T-cell (primary cell): ENCODE data around the gene SMARCA4. TPM values are rescaled to one million over a fixed set of nuclear protein-coding genes. Genes with fewer than 3 reads are reported as not detected.
"Not testable (repeated sequence)": the region's sequence is repeated elsewhere in the genome, so short reads cannot be mapped to it uniquely, and the experiment has no call there.

Experiments used
- ATAC-seq, 4 experiments: fragments of 200-7000 bp in 3 of 4; fragments of 150-1000 bp in 1 of 4; cut with Tn5 transposase; replicated peaks in 1 of 4; 1 replicate in 3 of 4; 2 replicates in 1 of 4; pipeline ENCODE4 v1.10.0; 2021; ENCODE audit warnings: moderate library complexity in 3 of 4, mild to moderate bottlenecking in 2 of 4, moderate number of reproducible peaks in 1 of 4
- CTCF ChIA-PET, 2 donors: fragments of 300-600 bp; sonication (Branson Sonifier 250); formaldehyde crosslinking; loops; one replicate each; lab custom pipeline; 2022; ENCODE audit warnings: antibody characterized with exemption in 2 of 2; lab: Charles Lee
- POLR2A ChIA-PET, 2 donors: fragments of 300-600 bp; sonication (Branson Sonifier 250); formaldehyde crosslinking; loops; one replicate each; lab custom pipeline; 2022; ENCODE audit warnings: antibody characterized with exemption in 2 of 2; lab: Charles Lee
- DNase-seq, 35 experiments: peaks; one replicate each; pipeline versions ENCODE4 v3.0.0 to v3.0.0-alpha.2; 2013 to 2023
- H3K27ac ChIP-seq: one replicate; pipeline ENCODE4 v1.5.1; 2013; ENCODE audit warnings: low read length
- H3K27me3 ChIP-seq, 2 experiments: replicated peaks in 1 of 2; 1 replicate in 1 of 2; 2 replicates in 1 of 2; pipeline versions ENCODE4 v1.6.1 to v1.7.0; 2013; ENCODE audit warnings: low read length in 1 of 2, mixed read lengths in 1 of 2; ENCODE audit not compliant: control insufficient read depth in 2 of 2, insufficient read depth in 2 of 2; ENCODE audit errors: extremely low read depth in 1 of 2
- H3K36me3 ChIP-seq, 2 donors: 1 replicate in 1 of 2; 2 replicates in 1 of 2; pipeline versions ENCODE4 v1.6.1 to v1.7.0; 2013; ENCODE audit warnings: low read length in 1 of 2; ENCODE audit not compliant: control insufficient read depth in 2 of 2, insufficient read depth in 1 of 2; ENCODE audit errors: extremely low read depth in 1 of 2
- H3K4me1 ChIP-seq, 2 experiments: 1 replicate in 1 of 2; 2 replicates in 1 of 2; pipeline versions ENCODE4 v1.6.1 to v1.7.0; 2013; ENCODE audit warnings: low read length in 2 of 2, mixed read lengths in 1 of 2; ENCODE audit not compliant: insufficient read depth in 2 of 2, control insufficient read depth in 1 of 2; ENCODE audit errors: extremely low read depth in 1 of 2
- H3K4me3 ChIP-seq, 2 donors: 1 replicate in 1 of 2; 2 replicates in 1 of 2; pipeline versions ENCODE4 v1.5.1 to v1.7.0; 2013; ENCODE audit warnings: mild to moderate bottlenecking in 2 of 2, low read length in 1 of 2, moderate library complexity in 1 of 2; ENCODE audit not compliant: control insufficient read depth in 1 of 2; ENCODE audit errors: extremely low read depth in 1 of 2
- H3K9me3 ChIP-seq: 2 replicates; pipeline ENCODE4 v1.7.0; 2013
- H3K27ac Mint-ChIP-seq, 2 donors: one replicate each; pipeline ENCODE4 v1.8.0; 2020 to 2021; ENCODE audit warnings: mild to moderate bottlenecking in 2 of 2, mixed read lengths in 2 of 2
- H3K27me3 Mint-ChIP-seq, 2 donors: one replicate each; pipeline ENCODE4 v1.8.0; 2021 to 2022; ENCODE audit warnings: mixed read lengths in 2 of 2
- H3K36me3 Mint-ChIP-seq: one replicate; pipeline ENCODE4 v1.8.0; 2021; ENCODE audit warnings: mixed read lengths
- H3K4me1 Mint-ChIP-seq, 3 donors: one replicate each; pipeline ENCODE4 v1.8.0; 2020 to 2022; ENCODE audit warnings: mixed read lengths in 3 of 3, mild to moderate bottlenecking in 1 of 3
- H3K4me3 Mint-ChIP-seq, 3 donors: one replicate each; pipeline ENCODE4 v1.8.0; 2020 to 2022; ENCODE audit warnings: mild to moderate bottlenecking in 3 of 3, mixed read lengths in 3 of 3, moderate library complexity in 3 of 3
- H3K9me3 Mint-ChIP-seq, 3 donors: one replicate each; pipeline ENCODE4 v1.8.0; 2020 to 2022; ENCODE audit warnings: mixed read lengths in 3 of 3
- WGBS: methylation state at CpG from one replicate; pipeline ENCODE4 v1.1.5; 2013; ENCODE audit warnings: missing lambda C conversion rate; ENCODE audit not compliant: insufficient coverage; 5-methylcytosine and 5-hydroxymethylcytosine counted together
- total RNA-seq, 35 experiments: library from RNA in 6 of 35; stranded (reverse) in 6 of 35; fragments of 120-200 nt in 1 of 35; gene quantifications; one replicate each; pipeline versions ENCODE4 v1.2.1 to v1.2.4 and lab custom pipeline; 2013 to 2026

The SMARCA4 gene
- total RNA-seq, 5 donors from 2014 or later (not counting 1 experiment from before 2014, with no cell fraction given), result 93.4 to 114 (median 109) TPM

GRCh38 chr19:10928563-10929401 lies 32.0 kb upstream of the SMARCA4 start, which contains the start of the genes TIMM29 and YIPF2:
TIMM29 (plus strand) TSS chr19:10928811; CDS start chr19:10928823, 12 bp downstream.
YIPF2 (minus strand) TSS chr19:10928639; CDS start chr19:10928410, 229 bp downstream.
- Mint-ChIP-seq H3K4me1 (peaks cover 17 to 31% (median 27%) of the 10 kb centered on the region in 3 donors), H3K9me3 (no peaks in the 10 kb centered on the region), H3K36me3 (peaks cover 5% of the 10 kb centered on the region), H3K27me3 (no peaks in the 10 kb centered on the region), H3K4me3 (peak within 1 kb of the TSS; percentile 90 to 92 (median 91)), H3K27ac (peak within 1 kb of the TSS; percentile 87 to 93)
- no peaks in the 10 kb centered on the region for H3K27me3 ChIP-seq
- H3K27ac ChIP-seq, result peak within 1 kb of the TSS; percentile 59
- under 1% methylated on average over 93 of the region's 96 CpGs for WGBS
- H3K9me3 ChIP-seq, result no peaks in the 10 kb centered on the region
- H3K36me3 ChIP-seq, result peaks cover 3 to 20% of the 10 kb centered on the region in 2 donors
- peak within 1 kb of the TSS; percentile 58 to 79 for H3K4me3 ChIP-seq
- H3K4me1 ChIP-seq, result peaks cover 13 to 36% of the 10 kb centered on the region in 2 experiments
- DNase-seq (peak; percentile 83 to 96 (median 89)), ATAC-seq (peak; percentile 86 to 93 (median 89))
- POLR2A ChIA-PET, result interaction anchor here in 1 of 2 donors (0.6 kb wide), 1 partner anchor 410 kb away, joined by 3 read pairs; no protein-coding TSS in a partner anchor
- CTCF ChIA-PET, result no interaction called here

- Histone ChIP-seq H3K27ac (no peak overlapping the region), H3K36me3 (peaks cover 0 to 15% of the 10 kb centered on the region in 2 donors), H3K4me3 (peak overlapping the region; percentile 58 to 79), H3K4me1 (peaks cover 13 to 36% of the 10 kb centered on the region in 2 experiments), H3K27me3 (no peaks in the 10 kb centered on the region), H3K9me3 (no peaks in the 10 kb centered on the region)
- Mint-ChIP-seq H3K36me3 (peaks cover 5% of the 10 kb centered on the region), H3K4me1 (peaks cover 17 to 31% (median 27%) of the 10 kb centered on the region in 3 donors), H3K4me3 (peak overlapping the region; percentile 90 to 92 (median 91)), H3K27ac (no peak overlapping the region), H3K9me3 (no peaks in the 10 kb centered on the region), H3K27me3 (no peaks in the 10 kb centered on the region)
- ChIA-PET POLR2A (interaction anchor here in 1 of 2 donors (0.5 to 0.6 kb wide), 2 partner anchors 410 to 1609 kb away, joined by 3 to 12 read pairs; no protein-coding TSS in a partner anchor), CTCF (no interaction called here)
- 7% methylated on average over 25 of the region's 27 CpGs for WGBS
- DNase-seq (no peak), ATAC-seq (no peak)
Observed at GRCh38 chr19:10929402-10929794, 31.4 kb upstream of the SMARCA4 start.

GRCh38 chr19:10935371-10936059 lies 25.3 kb upstream of the SMARCA4 start:
- no peaks in the 10 kb centered on the region for H3K9me3 ChIP-seq
- POLR2A ChIA-PET, result no interaction called here
- 93% methylated on average over 8 of the region's 9 CpGs for WGBS
- ATAC-seq (no peak), DNase-seq (no peak)
- peaks cover 0 to 10% of the 10 kb centered on the region in 2 donors for H3K36me3 ChIP-seq
- no peaks in the 10 kb centered on the region for H3K9me3 Mint-ChIP-seq
- no peak overlapping the region for H3K27ac ChIP-seq
- H3K4me3 ChIP-seq, result no peak overlapping the region
- no peaks in the 10 kb centered on the region for H3K27me3 ChIP-seq
- no peak overlapping the region for H3K27ac Mint-ChIP-seq
- no peaks in the 10 kb centered on the region for H3K27me3 Mint-ChIP-seq
- CTCF ChIA-PET, result interaction anchor here (0.5 to 1.1 kb wide), 4 partner anchors 23 to 496 kb away, joined by 3 to 6 read pairs (median 4); no protein-coding TSS in a partner anchor
- peaks cover 0 to 11% (median 10%) of the 10 kb centered on the region in 3 donors for H3K4me1 Mint-ChIP-seq
- no peak overlapping the region for H3K4me3 Mint-ChIP-seq
- H3K4me1 ChIP-seq, result peaks cover 5 to 12% of the 10 kb centered on the region in 2 experiments
- H3K36me3 Mint-ChIP-seq, result no peaks in the 10 kb centered on the region

- DNase-seq, result peak in 13 of 35 experiments; percentile 8 to 77 (median 24)
- Mint-ChIP-seq H3K4me1 (peaks cover 0 to 8% (median 7%) of the 10 kb centered on the region in 3 donors), H3K27me3 (no peaks in the 10 kb centered on the region), H3K27ac (no peak overlapping the region), H3K36me3 (no peaks in the 10 kb centered on the region), H3K4me3 (no peak overlapping the region), H3K9me3 (no peaks in the 10 kb centered on the region)
- Histone ChIP-seq H3K4me1 (peaks cover 2 to 6% of the 10 kb centered on the region in 2 experiments), H3K27ac (no peak overlapping the region), H3K4me3 (no peak overlapping the region), H3K9me3 (no peaks in the 10 kb centered on the region), H3K36me3 (peaks cover 0 to 10% of the 10 kb centered on the region in 2 donors), H3K27me3 (no peaks in the 10 kb centered on the region)
- WGBS, result 0% methylated on average over 1 of the region's 11 CpGs
- ChIA-PET CTCF (interaction anchor here (0.7 to 1.6 kb wide), 5 partner anchors 46 to 695 kb away, joined by 3 to 7 read pairs (median 4); no protein-coding TSS in a partner anchor), POLR2A (interaction anchor here in 1 of 2 donors (0.7 kb wide), 1 partner anchor 57 kb away, joined by 3 read pairs; no protein-coding TSS in a partner anchor)
- ATAC-seq, result peak; percentile 69 to 80 (median 74)
Observed at GRCh38 chr19:10936661-10937084, 24.2 kb upstream of the SMARCA4 start.

GRCh38 chr19:10941649-10942048 lies 19.2 kb upstream of the SMARCA4 start:
- H3K27ac Mint-ChIP-seq, H3K27me3 ChIP-seq, H3K36me3 ChIP-seq, H3K9me3 Mint-ChIP-seq, H3K4me3 Mint-ChIP-seq, ATAC-seq, H3K36me3 Mint-ChIP-seq, H3K27ac ChIP-seq, H3K4me3 ChIP-seq, H3K9me3 ChIP-seq, DNase-seq, H3K4me1 ChIP-seq, POLR2A ChIA-PET, H3K27me3 Mint-ChIP-seq, H3K4me1 Mint-ChIP-seq: not testable (repeated sequence)
- WGBS, result 60% methylated on average over 1 of the region's 14 CpGs
- CTCF ChIA-PET, result interaction anchor here (0.6 to 0.7 kb wide), 3 partner anchors 35 to 241 kb away, joined by 3 read pairs; no protein-coding TSS in a partner anchor

- H3K27me3 ChIP-seq, ATAC-seq, H3K9me3 Mint-ChIP-seq, H3K27ac Mint-ChIP-seq, POLR2A ChIA-PET, H3K36me3 ChIP-seq, H3K4me3 Mint-ChIP-seq, H3K36me3 Mint-ChIP-seq, DNase-seq, H3K9me3 ChIP-seq, H3K27me3 Mint-ChIP-seq, H3K27ac ChIP-seq, H3K4me3 ChIP-seq, H3K4me1 ChIP-seq, H3K4me1 Mint-ChIP-seq: not testable (repeated sequence)
- WGBS, result no CpG with 5 or more reads among the region's 4 CpGs
- CTCF ChIA-PET, result interaction anchor here in 1 of 2 donors (0.6 kb wide), 1 partner anchor 299 kb away, joined by 7 read pairs; no protein-coding TSS in a partner anchor
Observed at GRCh38 chr19:10943412-10943811, 17.4 kb upstream of the SMARCA4 start.
